Ishikawa (cell line): Measurements from ENCODE around the gene DCN.

ENCODE experiments used
- CEBPB ChIP-seq: IDR thresholded peaks from 2 replicates; pipeline ENCODE4 v1.6.1; 2012
- CREB1 ChIP-seq: IDR thresholded peaks from 2 replicates; pipeline ENCODE4 v1.6.1; 2012; ENCODE audit warnings: low read depth
- EGR1 ChIP-seq: IDR thresholded peaks from 2 replicates; pipeline ENCODE4 v1.6.1; 2012
- EP300 ChIP-seq: IDR thresholded peaks from 2 replicates; pipeline ENCODE4 v1.6.1; 2012; ENCODE audit warnings: borderline replicate concordance
- FOXM1 ChIP-seq: IDR thresholded peaks from 2 replicates; pipeline ENCODE4 v1.6.1; 2012; ENCODE audit warnings: low read depth, borderline replicate concordance
- NFIC ChIP-seq: IDR thresholded peaks from 2 replicates; pipeline ENCODE4 v1.6.1; 2012
- RAD21 ChIP-seq: IDR thresholded peaks from 2 replicates; pipeline ENCODE4 v1.6.1; 2012; ENCODE audit warnings: low read depth
- REST ChIP-seq: IDR thresholded peaks from 2 replicates; pipeline ENCODE4 v1.6.1; 2012; ENCODE audit warnings: low read depth, mild to moderate bottlenecking
- TAF1 ChIP-seq: IDR thresholded peaks from 2 replicates; pipeline ENCODE4 v1.6.1; 2012; ENCODE audit warnings: low read depth, mild to moderate bottlenecking
- TCF12 ChIP-seq: IDR thresholded peaks from 2 replicates; pipeline ENCODE4 v1.6.1; 2012; ENCODE audit warnings: low read depth
- TEAD4 ChIP-seq: IDR thresholded peaks from 2 replicates; pipeline ENCODE4 v1.6.1; 2012
- USF1 ChIP-seq: IDR thresholded peaks from 2 replicates; pipeline ENCODE4 v1.6.1; 2012
- YY1 ChIP-seq: IDR thresholded peaks from 2 replicates; pipeline ENCODE4 v1.6.1; 2012; ENCODE audit warnings: low read depth
- ZBTB7A ChIP-seq: IDR thresholded peaks from 2 replicates; pipeline ENCODE4 v1.6.1; 2012; ENCODE audit warnings: low read depth
- TF ChIP-seq, protein P1 (sequence below): IDR thresholded peaks from 2 replicates; pipeline ENCODE4 v1.6.1; 2012

DCN gene

DNA sequence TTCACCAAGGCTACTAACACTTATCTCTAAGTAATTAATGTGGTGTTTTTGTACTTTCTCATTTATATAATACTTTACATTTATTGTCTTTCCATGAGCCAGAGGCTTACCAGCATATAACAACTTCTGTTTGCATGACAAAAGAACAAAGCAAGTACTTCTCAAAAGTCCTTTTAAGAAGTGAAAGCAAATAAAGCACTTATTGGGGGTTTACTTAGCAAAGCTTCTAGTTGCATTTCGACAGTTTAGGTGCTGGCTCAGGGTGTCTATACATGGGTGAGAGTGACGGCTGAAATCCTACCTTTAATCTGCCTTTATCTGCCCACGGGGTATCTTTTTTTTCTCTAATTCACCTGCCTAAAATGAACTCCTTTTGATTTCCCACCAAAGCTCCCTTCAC, 21.0 kb upstream of the DCN start:
- TF ChIP-seq YY1 (no peak), CREB1 (no peak), RAD21 (no peak), TCF12 (no peak), FOXM1 (no peak), EGR1 (no peak), REST (no peak), NFIC (no peak), ZBTB7A (no peak), USF1 (no peak), EP300 (no peak), TAF1 (no peak), TEAD4 (no peak), CEBPB (no peak)
- TF ChIP-seq, protein P1, sequence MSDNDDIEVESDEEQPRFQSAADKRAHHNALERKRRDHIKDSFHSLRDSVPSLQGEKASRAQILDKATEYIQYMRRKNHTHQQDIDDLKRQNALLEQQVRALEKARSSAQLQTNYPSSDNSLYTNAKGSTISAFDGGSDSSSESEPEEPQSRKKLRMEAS: no peak

GRCh38 chr12:91202390-91202789, 19.8 kb upstream of the DCN start:
- no peak for TF ChIP-seq EGR1
- TF ChIP-seq CREB1: no peak

DNA sequence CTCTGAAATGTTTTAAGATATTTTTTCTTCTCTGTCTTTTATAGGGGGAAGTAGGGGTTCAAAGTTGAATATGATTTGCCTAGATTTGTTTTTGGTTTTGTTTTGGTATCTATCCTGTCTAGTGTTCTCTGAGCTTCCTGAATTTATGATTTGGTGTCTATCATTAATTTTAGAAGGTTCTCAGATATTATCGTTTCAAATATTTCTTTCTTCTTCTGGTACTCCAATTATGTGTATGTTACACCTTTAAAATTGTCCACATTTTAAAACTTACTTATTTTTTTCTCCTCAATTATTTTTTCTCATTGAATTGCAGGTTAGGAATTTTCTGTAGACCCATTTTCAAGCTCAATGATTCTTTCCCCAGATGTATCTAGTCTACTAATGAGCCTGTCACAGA, 13.8 kb upstream of the DCN start:
- no peak for TF ChIP-seq NFIC
- no peak for TF ChIP-seq EP300
- no peak for TF ChIP-seq REST
- TF ChIP-seq TCF12: no peak
- no peak for TF ChIP-seq YY1
- TF ChIP-seq EGR1: no peak
- TF ChIP-seq, protein P1: no peak
- TF ChIP-seq CREB1: no peak
- TF ChIP-seq FOXM1: no peak
- TF ChIP-seq TAF1: no peak
- no peak for TF ChIP-seq USF1
- TF ChIP-seq ZBTB7A: no peak
- no peak for TF ChIP-seq RAD21
- TF ChIP-seq TEAD4: no peak
- no peak for TF ChIP-seq CEBPB

DNA sequence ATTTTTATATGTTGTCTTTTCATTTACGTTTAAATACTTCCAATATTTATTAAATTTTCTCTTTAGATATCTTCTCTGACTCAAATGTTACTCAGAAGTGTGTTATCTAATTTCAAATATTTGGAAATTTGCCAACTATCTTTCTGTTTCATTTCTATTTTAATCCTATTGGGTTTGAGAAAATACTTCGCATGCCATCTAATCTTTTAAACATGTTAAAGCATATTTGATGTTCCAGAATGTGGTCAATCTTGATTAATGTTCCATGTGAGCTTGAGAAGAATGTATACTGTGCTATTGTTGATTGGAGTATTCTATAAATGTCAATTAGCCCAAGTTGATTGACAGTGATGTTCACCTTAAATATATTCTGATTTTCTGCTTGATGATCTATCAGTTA, 11.9 kb upstream of the DCN start:
- TF ChIP-seq REST (no peak), EP300 (no peak), TEAD4 (no peak), EGR1 (no peak), YY1 (no peak), CEBPB (no peak)

GRCh38 chr12:91191513-91192111, 9.0 kb upstream of the DCN start:
- TF ChIP-seq EGR1 (no peak), TAF1 (no peak), YY1 (no peak), RAD21 (no peak), ZBTB7A (no peak), CEBPB (no peak), TEAD4 (no peak), EP300 (no peak), FOXM1 (no peak), TCF12 (no peak), USF1 (no peak), CREB1 (no peak), REST (no peak), NFIC (no peak)
- TF ChIP-seq, protein P1: no peak
